HG02970 (cell line): ENCODE measurements around the gene COL11A1.
"Not testable (repeated sequence)": the region's sequence is repeated elsewhere in the genome, so short reads cannot be mapped to it uniquely, and the experiment has no call there.

ENCODE experiments used
- ATAC-seq: cut with Tn5 transposase; IDR thresholded peaks from one replicate; pipeline ENCODE4 v1.9.1; 2021; ENCODE audit warnings: mild to moderate bottlenecking, moderate library complexity, moderate number of reproducible peaks; ENCODE audit not compliant: unreplicated experiment, low FRiP score

Gene COL11A1

GRCh38 chr1:102933362-102933761 is 175.0 kb downstream of the COL11A1 start:
- ATAC-seq: not testable (repeated sequence)

GRCh38 chr1:102919659-102920058 is 188.7 kb downstream of the COL11A1 start:
- ATAC-seq: no peak

DNA sequence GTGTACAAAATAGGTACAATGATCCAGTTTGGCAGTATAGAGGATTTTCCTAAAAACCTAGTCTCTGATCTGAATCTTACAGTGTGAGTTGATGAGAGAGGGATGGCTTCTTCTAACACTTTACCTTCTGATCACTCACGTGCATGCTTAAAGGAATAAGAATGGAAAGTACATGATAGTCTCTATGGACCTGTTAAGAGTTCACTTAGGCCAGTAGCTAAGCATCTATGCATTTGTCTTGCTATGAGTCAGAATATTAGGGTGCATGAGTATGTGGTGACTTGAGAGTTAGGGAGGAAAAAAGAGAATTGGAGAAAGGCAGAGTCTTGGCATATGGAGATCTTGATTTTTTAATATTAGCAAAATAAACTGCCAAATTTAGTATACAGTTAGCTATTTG is 206.3 kb downstream of the COL11A1 start:
- no peak for ATAC-seq

- no peak for ATAC-seq
Measured at GRCh38 chr1:102899935-102900334, 208.4 kb downstream of the COL11A1 start.

DNA sequence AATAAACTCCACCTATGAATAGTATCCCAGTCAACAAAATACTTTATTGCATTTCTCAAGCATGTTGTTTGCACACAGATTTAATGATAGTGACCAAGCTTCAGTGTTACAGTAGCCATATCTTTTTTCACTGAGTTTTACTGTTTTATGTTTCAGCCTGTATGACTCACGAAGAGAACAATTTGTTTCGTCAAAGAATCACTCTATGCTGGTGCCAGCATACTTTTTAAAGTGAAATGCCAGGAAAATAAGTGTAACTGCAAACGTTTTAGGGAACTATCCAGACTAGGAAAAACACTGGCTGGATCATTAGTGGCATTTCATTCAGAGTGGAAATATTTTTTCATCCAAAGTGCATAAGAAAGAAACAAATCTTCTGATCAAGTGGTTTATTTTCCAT is 210.8 kb downstream of the COL11A1 start:
- ATAC-seq: no peak

GRCh38 chr1:102896771-102897170 is 211.6 kb downstream of the COL11A1 start:
- no peak for ATAC-seq

DNA sequence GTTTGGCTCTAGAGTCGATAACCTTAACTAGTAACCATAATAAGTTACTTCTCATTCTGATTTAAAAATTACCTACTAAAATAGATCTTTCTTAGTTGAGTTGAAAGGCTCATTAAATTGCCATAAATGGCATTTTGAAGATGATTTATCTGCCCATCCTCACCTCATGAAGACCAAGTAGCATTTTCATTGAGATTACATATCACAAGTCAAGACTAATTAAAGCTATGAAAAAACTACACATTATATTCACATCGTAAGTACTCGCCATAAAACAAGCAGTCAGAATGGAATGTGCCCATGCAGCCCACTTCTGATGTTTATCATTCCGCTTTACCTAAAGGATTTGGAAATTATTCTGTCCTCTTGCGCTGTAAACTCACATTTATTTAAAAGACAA is 212.0 kb downstream of the COL11A1 start:
- no peak for ATAC-seq

DNA sequence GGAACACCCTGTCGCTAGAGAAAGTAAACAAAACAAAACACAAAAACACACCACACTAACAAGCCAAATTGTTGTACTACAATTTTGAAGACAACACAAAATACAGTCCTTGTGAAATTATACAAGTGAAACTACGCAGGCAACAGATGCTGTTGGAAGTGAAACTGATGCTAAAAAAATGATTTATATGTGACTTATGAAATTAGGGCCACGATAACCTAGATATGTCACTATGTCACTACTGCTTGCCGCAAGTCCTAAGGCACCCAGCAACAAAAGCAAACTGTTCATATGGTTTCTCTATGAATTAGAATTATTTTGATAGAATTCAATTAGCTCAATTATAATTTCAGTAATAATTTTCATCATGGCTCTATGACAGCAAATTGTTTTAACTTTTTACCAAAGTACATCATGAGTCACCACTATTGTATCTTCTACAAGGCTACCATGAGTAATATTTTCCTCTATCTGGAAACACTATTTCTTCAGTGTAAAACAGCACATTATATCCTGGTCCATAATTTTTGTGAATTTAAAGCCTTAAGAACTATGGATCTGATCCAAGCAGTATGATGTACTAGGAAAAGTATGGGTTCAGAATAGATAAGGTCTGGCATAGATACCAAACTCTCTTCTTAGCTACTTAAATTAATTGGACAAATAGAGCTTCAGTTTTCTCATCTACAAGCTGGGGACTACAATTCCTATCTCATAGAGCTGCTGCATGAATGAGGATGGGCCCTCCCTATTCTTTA is 216.3 kb downstream of the COL11A1 start:
- ATAC-seq: no peak

DNA sequence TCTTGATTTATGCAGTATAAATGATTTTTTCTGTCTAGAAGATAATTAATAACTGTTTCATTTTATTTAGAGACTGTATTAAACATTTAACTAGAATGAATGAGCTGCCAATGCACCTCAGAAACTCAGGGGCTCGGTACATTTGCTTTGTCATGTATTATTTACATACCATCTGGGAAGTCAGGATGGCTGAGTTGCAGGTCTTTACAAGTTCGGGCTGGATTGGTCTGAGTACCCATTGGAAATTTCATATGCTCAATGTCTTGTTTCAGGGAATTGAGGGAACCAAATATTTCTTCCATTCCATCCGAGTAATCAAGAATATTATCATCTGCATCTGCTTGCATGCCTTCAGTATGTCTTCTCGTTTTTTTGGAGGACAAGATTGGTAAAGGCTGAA is 221.7 kb downstream of the COL11A1 start:
- ATAC-seq: no peak

- no peak for ATAC-seq
Measured at GRCh38 chr1:102884238-102884637, 224.1 kb downstream of the COL11A1 start.

DNA sequence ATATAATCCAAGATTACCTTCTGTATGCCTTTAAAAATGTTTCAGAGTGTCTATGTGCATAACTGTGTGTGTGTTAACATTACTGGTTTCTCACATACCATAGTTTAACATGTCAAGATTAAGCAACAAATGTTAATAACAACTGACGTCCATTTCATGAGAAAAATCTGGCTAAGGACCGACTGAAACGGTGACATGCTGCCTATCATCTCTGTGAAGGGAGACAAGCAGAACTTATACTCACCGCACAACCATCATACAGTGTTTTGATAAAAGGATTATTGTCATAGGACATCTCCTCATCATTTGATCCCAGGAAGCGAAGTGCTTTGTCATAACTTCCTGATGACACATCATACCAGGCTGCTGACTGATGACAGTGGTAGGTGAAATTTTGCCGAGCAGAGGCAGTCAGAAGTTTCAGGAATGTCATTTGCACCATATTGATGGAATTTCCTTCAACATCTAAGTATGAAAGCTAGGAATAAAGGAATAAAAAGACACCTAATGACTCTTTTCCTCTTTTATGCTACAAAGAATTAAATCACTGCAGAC is 228.8 kb downstream of the COL11A1 start:
- ATAC-seq: no peak

GRCh38 chr1:102875756-102876155 is 232.6 kb downstream of the COL11A1 start:
- no peak for ATAC-seq

DNA sequence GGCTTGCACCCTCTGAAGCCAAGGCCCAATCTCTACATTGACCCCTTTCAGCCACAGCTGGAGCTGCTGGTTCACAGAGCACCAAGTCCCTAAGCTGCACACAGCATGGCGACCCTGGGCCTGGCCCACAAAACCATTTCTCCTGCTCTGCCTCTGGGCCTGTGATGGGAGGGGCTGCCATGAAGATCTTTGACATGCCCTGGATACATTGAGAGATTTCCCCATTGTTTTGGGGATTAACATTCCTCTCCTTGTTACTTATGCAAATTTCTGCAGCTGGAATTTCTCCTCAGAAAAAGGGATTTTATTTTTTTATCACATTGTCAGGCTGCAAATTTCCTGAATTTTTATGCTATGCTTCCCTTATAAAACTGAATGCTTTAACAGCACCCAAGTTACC is 235.8 kb downstream of the COL11A1 start:
- ATAC-seq: no peak

GRCh38 chr1:102872097-102872496 is 236.2 kb downstream of the COL11A1 start:
- no peak for ATAC-seq

- no peak for ATAC-seq
Measured at GRCh38 chr1:102863704-102864103, 244.6 kb downstream of the COL11A1 start.

DNA sequence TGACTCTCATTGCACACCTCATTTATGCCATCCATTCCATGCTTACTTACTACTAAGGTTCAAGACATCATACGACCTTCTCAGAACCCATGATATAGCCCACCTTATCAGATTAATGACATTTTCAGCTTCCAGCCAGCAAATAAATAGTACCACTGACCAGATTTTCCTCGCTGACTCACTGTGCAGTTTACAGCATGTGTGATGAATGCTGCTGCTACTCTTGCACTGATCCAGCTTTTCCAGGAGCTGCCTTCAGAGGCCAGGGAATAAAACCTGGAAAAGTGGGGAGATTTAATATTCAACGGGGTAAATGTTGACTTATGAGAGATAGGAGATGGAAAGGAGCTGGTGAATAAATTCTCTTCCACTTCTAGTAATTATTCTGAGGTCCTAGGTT is 247.1 kb downstream of the COL11A1 start:
- no peak for ATAC-seq

- no peak for ATAC-seq
Measured at GRCh38 chr1:102858695-102859094, 249.6 kb downstream of the COL11A1 start.

DNA sequence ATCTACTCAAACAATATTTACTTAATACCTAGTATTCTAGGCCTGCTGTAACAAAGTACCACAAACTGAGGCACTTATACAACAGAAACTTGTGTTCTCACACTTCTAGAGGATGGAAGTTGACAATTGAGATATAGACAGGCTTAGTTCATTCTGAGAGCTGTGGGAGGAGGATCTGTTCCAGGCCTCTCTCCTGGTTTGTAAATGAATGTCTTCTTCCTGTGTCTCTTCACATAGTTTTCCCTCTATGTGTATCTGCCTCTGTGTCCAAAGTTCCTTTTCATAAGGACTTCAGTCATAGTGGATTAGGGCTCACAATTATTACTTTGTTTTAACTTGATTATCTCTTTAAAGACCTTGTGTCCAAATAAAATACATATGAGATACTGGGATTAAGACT is 251.1 kb downstream of the COL11A1 start:
- no peak for ATAC-seq

DNA sequence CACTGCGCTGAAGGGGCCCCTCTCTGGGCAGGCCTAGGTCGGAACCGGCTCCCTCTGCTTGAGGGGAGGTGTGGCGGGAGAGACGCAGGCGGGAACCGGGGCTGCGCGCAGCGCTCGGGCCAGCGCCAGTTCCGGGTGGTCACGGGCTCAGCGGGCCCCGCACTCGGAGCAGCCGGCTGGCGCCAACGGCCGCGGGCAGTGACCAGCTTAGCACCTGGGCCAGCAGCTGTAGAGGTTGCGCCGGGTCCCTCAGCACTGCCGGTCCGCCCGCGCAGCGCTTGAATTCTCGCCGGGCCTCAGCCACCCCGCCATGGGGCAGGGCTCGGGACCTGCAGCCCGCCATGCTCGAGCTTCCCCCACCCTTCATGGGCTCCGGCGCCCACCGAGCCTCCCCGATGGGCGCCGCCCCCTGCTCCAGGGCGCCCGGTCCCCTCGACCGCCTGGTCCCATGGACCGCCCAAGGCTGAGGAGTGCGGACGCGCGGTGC is 254.6 kb downstream of the COL11A1 start:
- ATAC-seq: no peak

DNA sequence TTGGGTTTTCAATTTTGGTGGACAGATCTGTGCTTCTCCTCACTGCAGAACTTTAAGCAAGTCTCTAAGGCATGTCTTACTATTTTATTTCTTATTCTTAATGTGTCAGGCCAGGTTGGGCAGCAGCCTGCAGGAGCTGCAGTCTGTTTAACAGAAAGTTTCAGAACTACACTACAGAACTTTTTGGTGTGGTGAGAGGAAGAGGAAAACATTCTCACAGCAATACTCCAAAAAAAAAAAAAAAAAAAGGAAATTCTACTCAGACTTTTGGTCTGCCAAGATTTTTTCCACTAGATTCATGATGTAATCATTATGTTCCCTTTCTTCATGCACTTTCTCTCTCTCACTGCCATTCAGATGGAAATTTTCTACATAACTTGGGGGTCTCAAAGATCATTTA is 255.2 kb downstream of the COL11A1 start:
- ATAC-seq: no peak

DNA sequence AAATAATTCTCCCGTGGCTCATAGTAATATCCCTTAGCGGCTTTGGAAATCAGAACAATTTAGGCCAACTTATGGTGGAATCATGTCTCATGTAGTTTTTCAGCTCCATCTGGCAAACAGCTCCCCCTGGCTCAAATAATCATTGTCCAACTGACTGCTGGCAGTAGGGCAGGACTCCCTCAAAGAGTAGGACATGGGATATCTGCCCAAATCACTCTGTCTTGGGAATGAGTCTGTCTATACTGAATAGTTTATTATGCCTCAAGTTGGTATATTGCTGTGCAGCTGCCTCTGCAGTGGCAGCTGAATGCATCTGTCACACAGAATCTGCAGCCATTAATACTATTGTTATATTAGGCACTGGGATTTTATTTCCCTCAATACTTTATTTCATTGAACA is 255.7 kb downstream of the COL11A1 start:
- ATAC-seq: no peak

DNA sequence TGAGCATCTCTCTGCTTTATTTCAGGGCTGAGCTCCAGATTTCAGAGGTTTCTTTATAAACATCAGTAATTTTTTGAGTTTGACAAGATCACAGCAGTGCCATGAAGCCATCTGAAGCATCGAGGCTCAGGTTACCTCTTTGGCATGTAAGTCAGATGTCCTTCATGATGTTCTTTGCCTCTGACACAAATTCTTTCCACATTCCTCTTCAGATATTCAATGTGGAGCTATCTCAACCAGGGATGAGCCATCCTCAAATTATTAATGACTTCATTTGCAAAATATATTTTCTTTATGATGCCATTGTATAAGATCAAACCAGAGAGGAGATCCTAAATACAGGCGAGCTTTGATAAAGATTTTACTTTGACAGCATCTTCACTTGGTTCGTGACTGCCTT is 256.7 kb downstream of the COL11A1 start:
- no peak for ATAC-seq
